ENCODE data around the gene BCO1. TPM values are rescaled to one million over a fixed set of nuclear protein-coding genes. Genes with fewer than 3 reads are reported as not detected.

BCO1 gene
- total RNA-seq, 2 experiments from 2014 or later, result not detected

Other genes starting within 250 kb of the BCO1 start
- gene CMC2, start 231.8 kb upstream of the BCO1 start, total RNA-seq, result 100 to 1,000 TPM; 105 to 106 TPM
- 10 to 100 TPM; 51.7 to 54.8 TPM for gene CENPN, start 231.5 kb upstream of the BCO1 start, total RNA-seq
- 10 to 100 TPM; 17.9 to 19.7 TPM for gene ATMIN, start 202.8 kb upstream of the BCO1 start, total RNA-seq
- gene C16orf46, start 161.5 kb upstream of the BCO1 start, total RNA-seq, result under 1 TPM; 0.59 to 0.60 TPM
- 10 to 100 TPM; 21.0 to 25.3 TPM for gene GCSH, start 142.3 kb upstream of the BCO1 start, total RNA-seq
- 10 to 100 TPM; 11.5 to 12.3 TPM for gene GAN, start 76.3 kb downstream of the BCO1 start, total RNA-seq
- 10 to 100 TPM; 37.6 to 38.5 TPM for gene CMIP, start 206.1 kb downstream of the BCO1 start, total RNA-seq

All from activated CD8-positive, alpha-beta T cell treated with anti-CD3 and anti-CD28 coated beads for 36 hours (primary cell).